Duodenal mucosa (tissue), 2 donors: ENCODE data around the gene OSBP2.

Source experiments
- H3K27ac ChIP-seq: one replicate; pipeline ENCODE4 v1.7.0; 2013; ENCODE audit warnings: low read depth, low read length
- H3K27me3 ChIP-seq, 2 donors: one replicate each; pipeline ENCODE4 v1.7.0; 2013; ENCODE audit warnings: low read length in 2 of 2, control low read depth in 1 of 2; ENCODE audit not compliant: insufficient read depth in 2 of 2, control insufficient read depth in 1 of 2
- H3K36me3 ChIP-seq, 2 donors: one replicate each; pipeline ENCODE4 v1.7.0; 2013; ENCODE audit warnings: low read length in 2 of 2, control low read depth in 1 of 2; ENCODE audit not compliant: insufficient read depth in 2 of 2, control insufficient read depth in 1 of 2
- H3K4me1 ChIP-seq, 2 donors: one replicate each; pipeline ENCODE4 v1.7.0; 2013; ENCODE audit warnings: low read length in 2 of 2, control low read depth in 1 of 2; ENCODE audit not compliant: insufficient read depth in 2 of 2, control insufficient read depth in 1 of 2
- H3K4me3 ChIP-seq, 2 donors: one replicate each; pipeline ENCODE4 v1.7.0; 2013; ENCODE audit warnings: low read length in 2 of 2, low read depth in 1 of 2
- H3K9ac ChIP-seq, 2 donors: one replicate each; pipeline ENCODE4 v1.7.0; 2013; ENCODE audit warnings: low read length in 2 of 2, low read depth in 1 of 2
- H3K9me3 ChIP-seq, 2 donors: one replicate each; pipeline ENCODE4 v1.7.0; 2013; ENCODE audit warnings: low read length in 2 of 2, control low read depth in 1 of 2; ENCODE audit not compliant: control insufficient read depth in 1 of 2

Gene OSBP2

GRCh38 chr22:30892286-30892685, 197.6 kb downstream of the OSBP2 start:
- H3K27me3 ChIP-seq: no peaks in the 10 kb centered on the region
- H3K9me3 ChIP-seq: no peaks in the 10 kb centered on the region
- no peak overlapping the region for H3K4me3 ChIP-seq
- peaks cover 4 to 23% of the 10 kb centered on the region in 2 donors for H3K36me3 ChIP-seq
- no peaks in the 10 kb centered on the region for H3K4me1 ChIP-seq
- no peak overlapping the region for H3K9ac ChIP-seq
- no peak overlapping the region for H3K27ac ChIP-seq

GRCh38 chr22:30892731-30893221, 198.1 kb downstream of the OSBP2 start:
- H3K9ac ChIP-seq: no peak overlapping the region
- no peak overlapping the region for H3K27ac ChIP-seq
- H3K4me3 ChIP-seq: no peak overlapping the region
- H3K4me1 ChIP-seq: no peaks in the 10 kb centered on the region
- no peaks in the 10 kb centered on the region for H3K9me3 ChIP-seq
- H3K27me3 ChIP-seq: no peaks in the 10 kb centered on the region
- peaks cover 4 to 22% of the 10 kb centered on the region in 2 donors for H3K36me3 ChIP-seq

GRCh38 chr22:30893434-30894370, 199.0 kb downstream of the OSBP2 start:
- no peak overlapping the region for H3K4me3 ChIP-seq
- H3K9ac ChIP-seq: no peak overlapping the region
- H3K36me3 ChIP-seq: peaks cover 0 to 21% of the 10 kb centered on the region in 2 donors
- H3K27ac ChIP-seq: no peak overlapping the region
- H3K27me3 ChIP-seq: no peaks in the 10 kb centered on the region
- H3K9me3 ChIP-seq: no peaks in the 10 kb centered on the region
- no peaks in the 10 kb centered on the region for H3K4me1 ChIP-seq

- no peaks in the 10 kb centered on the region for H3K9me3 ChIP-seq
- no peaks in the 10 kb centered on the region for H3K4me1 ChIP-seq
- no peak overlapping the region for H3K27ac ChIP-seq
- H3K4me3 ChIP-seq: no peak overlapping the region
- H3K27me3 ChIP-seq: no peaks in the 10 kb centered on the region
- no peak overlapping the region for H3K9ac ChIP-seq
- peaks cover 0 to 21% of the 10 kb centered on the region in 2 donors for H3K36me3 ChIP-seq
Measured at GRCh38 chr22:30894371-30894740, 199.7 kb downstream of the OSBP2 start.

- Histone ChIP-seq H3K9me3 (no peaks in the 10 kb centered on the region), H3K36me3 (peaks cover 0 to 10% of the 10 kb centered on the region in 2 donors), H3K9ac (no peak overlapping the region), H3K4me3 (no peak overlapping the region), H3K27ac (no peak overlapping the region), H3K4me1 (no peaks in the 10 kb centered on the region), H3K27me3 (no peaks in the 10 kb centered on the region)
Measured at GRCh38 chr22:30902496-30903357, 208.1 kb downstream of the OSBP2 start.

GRCh38 chr22:30903876-30904460, 209.3 kb downstream of the OSBP2 start:
- no peaks in the 10 kb centered on the region for H3K9me3 ChIP-seq
- H3K9ac ChIP-seq: no peak overlapping the region
- no peak overlapping the region for H3K4me3 ChIP-seq
- no peaks in the 10 kb centered on the region for H3K27me3 ChIP-seq
- H3K36me3 ChIP-seq: peaks cover 0 to 11% of the 10 kb centered on the region in 2 donors
- no peaks in the 10 kb centered on the region for H3K4me1 ChIP-seq
- no peak overlapping the region for H3K27ac ChIP-seq

GRCh38 chr22:30905696-30906341, 211.1 kb downstream of the OSBP2 start:
- no peak overlapping the region for H3K27ac ChIP-seq
- no peaks in the 10 kb centered on the region for H3K9me3 ChIP-seq
- H3K9ac ChIP-seq: no peak overlapping the region
- no peaks in the 10 kb centered on the region for H3K27me3 ChIP-seq
- H3K36me3 ChIP-seq: peaks cover 2 to 15% of the 10 kb centered on the region in 2 donors
- H3K4me1 ChIP-seq: no peaks in the 10 kb centered on the region
- H3K4me3 ChIP-seq: no peak overlapping the region

GRCh38 chr22:30906411-30906810, 211.7 kb downstream of the OSBP2 start:
- Histone ChIP-seq H3K27me3 (no peaks in the 10 kb centered on the region), H3K4me3 (no peak overlapping the region), H3K9me3 (no peaks in the 10 kb centered on the region), H3K36me3 (peaks cover 2 to 15% of the 10 kb centered on the region in 2 donors), H3K9ac (no peak overlapping the region), H3K4me1 (no peaks in the 10 kb centered on the region), H3K27ac (no peak overlapping the region)

GRCh38 chr22:30906946-30907345, 212.3 kb downstream of the OSBP2 start:
- H3K36me3 ChIP-seq: peaks cover 2 to 15% of the 10 kb centered on the region in 2 donors

More at GRCh38 chr22:30906946-30907345, 212.3 kb downstream of the OSBP2 start:
- no peaks in the 10 kb centered on the region for H3K27me3 ChIP-seq
- H3K27ac ChIP-seq: no peak overlapping the region
- H3K4me1 ChIP-seq: no peaks in the 10 kb centered on the region
- no peaks in the 10 kb centered on the region for H3K9me3 ChIP-seq
- H3K9ac ChIP-seq: no peak overlapping the region
- no peak overlapping the region for H3K4me3 ChIP-seq
